BLaER1 treated with 17β-estradiol and CSF1 and Interleukin-3, amounts not matched to agents 10 nM and 100 nM (cell line): ENCODE data around the gene ACACB.

Experiments used
- H3K27ac ChIP-seq, 11 experiments: shearing (Covaris generic); formaldehyde crosslinking; 2 replicates each; pipeline ENCODE4 v1.8.1; 2022
- H3K27me3 ChIP-seq, 11 experiments: shearing (Covaris generic); formaldehyde crosslinking; 2 replicates each; pipeline ENCODE4 v1.8.1; 2022
- H3K36me3 ChIP-seq, 11 experiments: shearing (Covaris generic); formaldehyde crosslinking; 2 replicates each; pipeline ENCODE4 v1.8.1; 2022
- H3K4me1 ChIP-seq, 10 experiments: shearing (Covaris generic); formaldehyde crosslinking; 2 replicates each; pipeline ENCODE4 v1.8.1; 2022
- H3K4me2 ChIP-seq, 11 experiments: shearing (Covaris generic); formaldehyde crosslinking; 2 replicates each; pipeline ENCODE4 v1.8.1; 2022
- H3K4me3 ChIP-seq, 10 experiments: shearing (Covaris generic); formaldehyde crosslinking; 2 replicates each; pipeline ENCODE4 v1.8.1; 2022
- H3K9ac ChIP-seq, 11 experiments: shearing (Covaris generic); formaldehyde crosslinking; 2 replicates each; pipeline ENCODE4 v1.8.1; 2022
- H3K9me3 ChIP-seq, 11 experiments: shearing (Covaris generic); formaldehyde crosslinking; replicated peaks in 1 of 11; 2 replicates each; pipeline ENCODE4 v1.8.1; 2022
- H4K20me1 ChIP-seq, 11 experiments: shearing (Covaris generic); formaldehyde crosslinking; 2 replicates each; pipeline ENCODE4 v1.8.1; 2022
- Cebpa-rat ChIP-seq, 11 experiments: shearing (Covaris generic); IDR thresholded peaks; 2 replicates each; pipeline ENCODE4 v1.8.1; 2022

Gene ACACB

GRCh38 chr12:109127533-109128242 lies 11.3 kb downstream of the ACACB start:
- no peaks in the 10 kb centered on the region for H3K36me3 ChIP-seq

GRCh38 chr12:109130297-109131153 lies 14.1 kb downstream of the ACACB start:
- Histone ChIP-seq H3K4me1 (peaks cover 0 to 15% (median 8%) of the 10 kb centered on the region in 10 experiments; a peak in 9 of 20 replicates), H3K9me3 (peaks cover 0 to 3% (median under 1%) of the 10 kb centered on the region in 11 experiments; a peak in 6 of 22 replicates), H3K36me3 (no peaks in the 10 kb centered on the region), H3K9ac (no peak overlapping the region), H3K4me3 (no peak overlapping the region), H3K4me2 (peak overlapping the region in 5 of 11 experiments; percentile 2 to 27 (median 14); a peak in 4 of 22 replicates), H3K27me3 (no peaks in the 10 kb centered on the region), H3K27ac (0 out of 22 replicates have a peak overlapping the region, but pooled peaks of 1 of the 11 experiments have one; percentile 2), H4K20me1 (no peaks in the 10 kb centered on the region)
- TF ChIP-seq Cebpa-rat (IDR thresholded peaks at IDR 0.05) = no peak

More at GRCh38 chr12:109127533-109128242, 11.3 kb downstream of the ACACB start:
- H3K4me1 ChIP-seq = peaks cover 0 to 17% (median 10%) of the 10 kb centered on the region in 10 experiments; a peak in 10 of 20 replicates
- H4K20me1 ChIP-seq = no peaks in the 10 kb centered on the region
- no peak overlapping the region for H3K4me2 ChIP-seq
- no peak overlapping the region for H3K9ac ChIP-seq
- no peak for TF ChIP-seq Cebpa-rat (IDR thresholded peaks at IDR 0.05)
- H3K27ac ChIP-seq = no peak overlapping the region
- H3K4me3 ChIP-seq = no peak overlapping the region
- H3K27me3 ChIP-seq = no peaks in the 10 kb centered on the region
- no peaks in the 10 kb centered on the region for H3K9me3 ChIP-seq

- Histone ChIP-seq H3K4me1 (peaks cover 0 to 15% (median 8%) of the 10 kb centered on the region in 10 experiments; a peak in 9 of 20 replicates), H3K27ac (0 out of 22 replicates have a peak overlapping the region, but pooled peaks of 1 of the 11 experiments have one; percentile 2), H3K27me3 (no peaks in the 10 kb centered on the region), H3K4me2 (peak overlapping the region in 6 of 11 experiments; percentile 2 to 27 (median 11); a peak in 4 of 22 replicates), H4K20me1 (no peaks in the 10 kb centered on the region), H3K9ac (no peak overlapping the region), H3K4me3 (no peak overlapping the region), H3K36me3 (no peaks in the 10 kb centered on the region), H3K9me3 (peaks cover 7 to 12% (median 9%) of the 10 kb centered on the region in 11 experiments; a peak in 20 of 22 replicates)
- no peak for TF ChIP-seq Cebpa-rat (IDR thresholded peaks at IDR 0.05)
Observed at GRCh38 chr12:109131154-109132050, 15.0 kb downstream of the ACACB start.

GRCh38 chr12:109134186-109134917 lies 18.0 kb downstream of the ACACB start:
- H3K4me3 ChIP-seq = no peak overlapping the region
- H3K36me3 ChIP-seq = no peaks in the 10 kb centered on the region
- H3K4me1 ChIP-seq = peaks cover 0 to 15% (median 8%) of the 10 kb centered on the region in 10 experiments; a peak in 9 of 20 replicates
- H3K9ac ChIP-seq = no peak overlapping the region
- H3K4me2 ChIP-seq = no peak overlapping the region
- no peaks in the 10 kb centered on the region for H4K20me1 ChIP-seq
- no peak overlapping the region for H3K27ac ChIP-seq
- peaks cover 7 to 15% (median 12%) of the 10 kb centered on the region in 11 experiments; a peak in 20 of 22 replicates for H3K9me3 ChIP-seq
- H3K27me3 ChIP-seq = no peaks in the 10 kb centered on the region
- no peak for TF ChIP-seq Cebpa-rat (IDR thresholded peaks at IDR 0.05)

- no peak overlapping the region for H3K9ac ChIP-seq
- peaks cover 7 to 15% (median 12%) of the 10 kb centered on the region in 11 experiments; a peak in 20 of 22 replicates for H3K9me3 ChIP-seq
- H3K4me1 ChIP-seq = no peaks in the 10 kb centered on the region
- no peak overlapping the region for H3K27ac ChIP-seq
- H4K20me1 ChIP-seq = no peaks in the 10 kb centered on the region
- H3K27me3 ChIP-seq = no peaks in the 10 kb centered on the region
- no peak overlapping the region for H3K4me2 ChIP-seq
- no peak overlapping the region for H3K4me3 ChIP-seq
- no peak for TF ChIP-seq Cebpa-rat (IDR thresholded peaks at IDR 0.05)
- no peaks in the 10 kb centered on the region for H3K36me3 ChIP-seq
Observed at GRCh38 chr12:109137055-109137454, 20.7 kb downstream of the ACACB start.

- Histone ChIP-seq H3K9ac (no peak overlapping the region), H3K27me3 (no peaks in the 10 kb centered on the region), H3K4me3 (no peak overlapping the region), H4K20me1 (no peaks in the 10 kb centered on the region), H3K27ac (no peak overlapping the region), H3K36me3 (no peaks in the 10 kb centered on the region), H3K4me2 (no peak overlapping the region), H3K9me3 (peaks cover 7 to 15% (median 12%) of the 10 kb centered on the region in 11 experiments; a peak in 20 of 22 replicates), H3K4me1 (no peaks in the 10 kb centered on the region)
- no peak for TF ChIP-seq Cebpa-rat (IDR thresholded peaks at IDR 0.05)
Observed at GRCh38 chr12:109139360-109139759, 23.0 kb downstream of the ACACB start.

- Histone ChIP-seq H3K4me1 (no peaks in the 10 kb centered on the region), H3K9ac (no peak overlapping the region), H3K4me3 (no peak overlapping the region), H3K27me3 (no peaks in the 10 kb centered on the region), H3K27ac (no peak overlapping the region), H3K4me2 (no peak overlapping the region), H4K20me1 (no peaks in the 10 kb centered on the region), H3K36me3 (no peaks in the 10 kb centered on the region), H3K9me3 (peaks cover 7 to 15% (median 12%) of the 10 kb centered on the region in 11 experiments; a peak in 20 of 22 replicates)
- TF ChIP-seq Cebpa-rat (IDR thresholded peaks at IDR 0.05) = no peak
Observed at GRCh38 chr12:109139791-109140190, 23.4 kb downstream of the ACACB start.

GRCh38 chr12:109140560-109140959 lies 24.2 kb downstream of the ACACB start:
- no peaks in the 10 kb centered on the region for H3K4me1 ChIP-seq
- H3K9ac ChIP-seq = no peak overlapping the region
- peaks cover 7 to 15% (median 12%) of the 10 kb centered on the region in 11 experiments; a peak in 20 of 22 replicates for H3K9me3 ChIP-seq
- H3K4me2 ChIP-seq = no peak overlapping the region
- no peaks in the 10 kb centered on the region for H4K20me1 ChIP-seq
- no peaks in the 10 kb centered on the region for H3K27me3 ChIP-seq
- H3K4me3 ChIP-seq = no peak overlapping the region
- H3K27ac ChIP-seq = no peak overlapping the region
- no peak for TF ChIP-seq Cebpa-rat (IDR thresholded peaks at IDR 0.05)
- no peaks in the 10 kb centered on the region for H3K36me3 ChIP-seq
